Nucleus accumbens (tissue), 56 donors: Measurements from ENCODE around the gene BEAN1.

Experiments used
- DNase-seq, 56 donors: peaks; one replicate each; lab custom pipeline; 2025; lab: John Stamatoyannopoulos, UW

Gene BEAN1

DNA sequence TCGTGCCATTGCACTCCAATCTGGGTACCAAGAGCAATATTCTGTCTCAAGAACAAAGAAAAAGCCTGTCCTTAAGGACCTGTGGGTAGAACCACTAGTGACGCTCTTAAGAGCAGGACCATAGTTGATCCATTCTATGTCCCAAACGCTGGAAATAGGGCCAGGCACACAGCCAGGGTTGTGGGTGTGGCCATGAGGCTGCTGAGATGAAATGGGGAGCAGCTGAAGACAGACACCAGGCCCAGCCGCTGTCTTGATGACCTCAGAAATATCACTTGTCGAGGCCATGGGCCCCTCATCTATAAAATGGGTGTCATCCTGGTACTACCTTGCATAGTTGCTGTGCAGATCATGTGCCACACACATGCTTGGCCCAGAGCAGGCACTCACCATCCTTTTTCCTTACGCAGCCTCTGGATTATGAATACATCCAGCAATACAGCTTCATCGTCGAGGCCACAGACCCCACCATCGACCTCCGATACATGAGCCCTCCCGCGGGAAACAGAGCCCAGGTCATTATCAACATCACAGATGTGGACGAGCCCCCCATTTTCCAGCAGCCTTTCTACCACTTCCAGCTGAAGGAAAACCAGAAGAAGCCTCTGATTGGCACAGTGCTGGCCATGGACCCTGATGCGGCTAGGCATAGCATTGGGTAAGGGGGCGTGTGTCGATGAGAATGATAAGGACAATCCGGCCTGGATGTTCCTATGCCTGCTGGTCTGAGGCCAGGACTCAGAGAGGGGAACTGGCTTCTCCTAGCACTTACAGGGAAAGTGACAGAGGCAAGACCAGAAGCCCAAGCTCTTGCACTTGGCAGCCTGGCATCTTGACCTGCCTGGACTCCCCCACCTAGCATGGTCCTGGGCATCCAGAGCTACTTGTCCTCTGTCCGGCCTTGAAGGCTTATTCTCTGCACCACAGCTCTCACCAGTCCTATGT is 35.1 kb upstream of the BEAN1 start:
- DNase-seq: no peak

DNA sequence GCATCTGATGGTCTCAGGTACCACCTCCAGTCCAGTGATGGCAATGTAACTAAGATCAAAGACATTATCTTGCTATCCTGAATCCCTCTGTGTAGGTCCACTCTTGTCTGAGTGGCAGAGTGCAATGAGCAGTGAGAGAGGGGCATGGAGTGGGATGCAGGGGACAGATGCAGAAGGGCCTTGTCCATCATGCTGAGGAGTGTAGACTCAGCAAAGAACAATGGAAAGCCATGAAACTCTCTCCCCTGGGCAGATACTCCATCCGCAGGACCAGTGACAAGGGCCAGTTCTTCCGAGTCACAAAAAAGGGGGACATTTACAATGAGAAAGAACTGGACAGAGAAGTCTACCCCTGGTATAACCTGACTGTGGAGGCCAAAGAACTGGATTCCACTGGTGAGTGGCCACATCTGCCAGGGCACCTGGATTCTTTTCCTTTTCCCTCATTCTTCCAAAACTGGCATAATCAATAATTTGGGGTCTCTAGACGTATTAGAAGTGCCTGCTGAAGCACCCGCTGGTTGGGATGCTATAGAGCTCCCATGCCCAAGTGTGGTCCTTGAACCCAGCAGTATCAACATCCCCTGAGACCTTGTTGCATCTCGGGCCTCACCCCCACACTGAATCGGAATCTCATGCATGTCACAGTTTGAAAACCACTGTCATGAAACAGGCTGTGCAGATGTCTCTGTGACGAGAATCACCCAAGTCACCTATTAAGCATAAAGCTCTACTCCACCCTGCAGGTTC is 31.1 kb upstream of the BEAN1 start:
- DNase-seq: no peak

DNA sequence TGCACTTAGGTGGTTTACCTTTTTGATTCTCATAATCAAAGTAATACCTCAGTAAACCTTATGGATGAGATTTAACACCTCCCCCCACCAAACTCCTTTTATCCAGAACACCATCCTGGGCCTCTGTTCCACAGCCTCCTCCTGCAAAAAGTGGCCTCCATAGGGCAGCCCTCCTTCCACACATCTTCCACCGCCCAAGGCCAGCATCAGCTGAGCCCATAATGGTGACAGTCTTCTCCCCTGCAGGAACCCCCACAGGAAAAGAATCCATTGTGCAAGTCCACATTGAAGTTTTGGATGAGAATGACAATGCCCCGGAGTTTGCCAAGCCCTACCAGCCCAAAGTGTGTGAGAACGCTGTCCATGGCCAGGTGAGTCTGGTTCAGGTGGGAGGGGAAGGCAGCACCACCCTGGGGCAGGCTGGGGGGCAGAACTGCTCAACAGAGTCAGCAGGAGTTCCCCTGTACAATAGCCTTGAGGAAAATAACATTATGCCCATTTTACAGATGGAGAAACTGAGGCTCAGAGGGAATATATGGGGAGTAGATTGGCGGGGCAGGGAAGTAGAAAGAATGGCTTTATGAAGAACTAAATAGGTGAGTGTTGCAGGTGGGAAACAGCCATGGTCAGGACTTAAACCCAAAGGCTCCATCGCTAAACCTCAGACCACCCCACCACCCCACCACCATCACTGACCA is 29.2 kb upstream of the BEAN1 start:
- no peak for DNase-seq

- DNase-seq: no peak
Measured at GRCh38 chr16:66399031-66399430, 28.1 kb upstream of the BEAN1 start.

DNA sequence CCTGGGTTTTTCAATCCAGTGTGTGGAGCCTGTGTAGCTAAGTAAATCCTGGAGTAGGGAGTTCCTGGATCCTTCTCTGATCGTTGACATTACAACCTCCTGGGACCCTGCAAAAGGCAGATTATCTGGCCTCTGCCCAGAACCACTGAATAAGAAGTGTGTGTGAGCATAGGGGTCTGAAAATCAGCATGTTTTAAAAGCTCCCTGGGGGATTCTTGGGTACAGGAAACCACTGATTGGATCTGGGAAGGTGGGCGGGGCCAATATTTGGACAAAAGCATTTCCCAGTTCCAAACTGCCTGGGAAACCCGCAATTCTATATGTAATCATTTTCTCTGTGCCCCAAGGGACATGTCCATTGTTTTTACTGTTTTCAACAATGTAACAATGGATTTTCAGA is 27.2 kb upstream of the BEAN1 start:
- no peak for DNase-seq

- DNase-seq: no peak
Measured at GRCh38 chr16:66400503-66401380, 26.4 kb upstream of the BEAN1 start.

- DNase-seq: no peak
Measured at GRCh38 chr16:66401610-66402009, 25.5 kb upstream of the BEAN1 start.

DNA sequence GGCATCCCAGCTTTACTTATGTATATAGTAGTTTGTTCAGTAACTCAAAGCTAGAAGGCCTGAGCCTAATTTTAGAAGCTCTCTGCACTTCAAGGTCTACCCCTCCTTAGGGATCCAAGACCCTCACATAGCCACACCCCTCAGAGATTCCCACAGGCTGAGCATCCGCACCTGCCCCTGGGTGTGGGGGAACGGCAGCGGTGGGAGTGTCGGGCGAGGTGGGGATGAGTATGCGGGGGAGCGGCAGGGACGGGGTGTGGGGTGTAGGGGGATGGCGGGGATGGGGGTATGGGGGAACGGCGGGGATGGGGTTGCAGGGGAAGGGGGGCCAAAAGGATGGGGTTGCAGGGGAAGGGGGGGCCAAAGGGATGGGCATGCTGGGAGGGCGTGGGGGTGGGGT is 24.9 kb upstream of the BEAN1 start:
- no peak for DNase-seq

DNA sequence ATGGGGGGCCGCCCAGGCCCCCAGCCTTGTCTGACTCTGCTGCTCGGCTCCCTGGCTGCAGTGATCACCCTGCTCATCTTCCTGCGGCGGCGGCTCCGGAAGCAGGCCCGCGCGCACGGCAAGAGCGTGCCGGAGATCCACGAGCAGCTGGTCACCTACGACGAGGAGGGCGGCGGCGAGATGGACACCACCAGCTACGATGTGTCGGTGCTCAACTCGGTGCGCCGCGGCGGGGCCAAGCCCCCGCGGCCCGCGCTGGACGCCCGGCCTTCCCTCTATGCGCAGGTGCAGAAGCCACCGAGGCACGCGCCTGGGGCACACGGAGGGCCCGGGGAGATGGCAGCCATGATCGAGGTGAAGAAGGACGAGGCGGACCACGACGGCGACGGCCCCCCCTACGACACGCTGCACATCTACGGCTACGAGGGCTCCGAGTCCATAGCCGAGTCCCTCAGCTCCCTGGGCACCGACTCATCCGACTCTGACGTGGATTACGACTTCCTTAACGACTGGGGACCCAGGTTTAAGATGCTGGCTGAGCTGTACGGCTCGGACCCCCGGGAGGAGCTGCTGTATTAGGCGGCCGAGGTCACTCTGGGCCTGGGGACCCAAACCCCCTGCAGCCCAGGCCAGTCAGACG is 24.4 kb upstream of the BEAN1 start:
- DNase-seq: no peak

DNA sequence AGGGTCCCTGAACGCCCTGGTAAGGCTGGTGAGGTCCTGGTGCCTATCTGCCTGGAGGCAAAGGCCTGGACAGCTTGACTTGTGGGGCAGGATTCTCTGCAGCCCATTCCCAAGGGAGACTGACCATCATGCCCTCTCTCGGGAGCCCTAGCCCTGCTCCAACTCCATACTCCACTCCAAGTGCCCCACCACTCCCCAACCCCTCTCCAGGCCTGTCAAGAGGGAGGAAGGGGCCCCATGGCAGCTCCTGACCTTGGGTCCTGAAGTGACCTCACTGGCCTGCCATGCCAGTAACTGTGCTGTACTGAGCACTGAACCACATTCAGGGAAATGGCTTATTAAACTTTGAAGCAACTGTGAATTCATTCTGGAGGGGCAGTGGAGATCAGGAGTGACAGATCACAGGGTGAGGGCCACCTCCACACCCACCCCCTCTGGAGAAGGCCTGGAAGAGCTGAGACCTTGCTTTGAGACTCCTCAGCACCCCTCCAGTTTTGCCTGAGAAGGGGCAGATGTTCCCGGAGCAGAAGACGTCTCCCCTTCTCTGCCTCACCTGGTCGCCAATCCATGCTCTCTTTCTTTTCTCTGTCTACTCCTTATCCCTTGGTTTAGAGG is 23.5 kb upstream of the BEAN1 start:
- no peak for DNase-seq

GRCh38 chr16:66405057-66405783 is 21.9 kb upstream of the BEAN1 start:
- no peak for DNase-seq

GRCh38 chr16:66406534-66407221 is 20.4 kb upstream of the BEAN1 start:
- DNase-seq: peak in 54 of 56 donors; percentile 9 to 93 (median 68)

GRCh38 chr16:66408163-66409048 is 18.7 kb upstream of the BEAN1 start:
- peak in 9 of 56 donors; percentile 8 to 32 (median 20) for DNase-seq

DNA sequence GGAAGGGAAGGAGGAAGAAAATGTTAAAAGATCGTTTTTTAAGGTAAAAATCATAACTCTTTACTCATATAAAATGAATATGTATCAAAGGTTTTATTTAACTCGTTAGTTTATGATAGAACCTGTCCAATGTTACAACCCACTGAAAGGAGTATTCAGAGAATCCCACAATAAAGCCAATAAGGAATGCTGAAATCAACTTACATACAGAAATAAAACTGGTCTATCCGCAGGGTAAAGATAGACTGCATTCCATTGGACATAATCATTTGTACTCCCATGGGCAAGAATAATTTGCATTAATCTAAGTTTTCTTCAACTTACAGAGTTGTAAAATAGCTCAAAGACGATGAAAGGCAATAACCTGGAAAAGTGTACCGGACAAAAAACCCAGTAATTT is 17.9 kb upstream of the BEAN1 start:
- no peak for DNase-seq

DNA sequence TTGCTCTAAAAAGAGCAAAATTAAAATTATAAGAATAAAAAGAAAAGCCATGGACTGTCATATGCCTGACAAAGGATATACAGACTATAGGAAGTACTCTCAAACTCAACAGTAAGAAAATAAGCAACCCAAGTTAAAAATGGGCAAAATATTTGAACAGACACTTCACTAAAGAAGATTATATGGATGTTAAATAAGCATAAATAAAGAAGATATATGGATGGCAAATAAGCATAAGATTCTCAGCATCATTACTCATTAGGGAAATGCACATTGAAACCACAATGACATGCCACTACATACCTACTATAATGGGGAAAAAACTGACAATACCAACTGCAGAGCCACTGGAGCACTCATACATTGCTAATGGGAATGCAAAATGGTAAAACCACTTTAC is 14.9 kb upstream of the BEAN1 start:
- no peak for DNase-seq

- no peak for DNase-seq
Measured at GRCh38 chr16:66414891-66415290, 12.2 kb upstream of the BEAN1 start.

DNA sequence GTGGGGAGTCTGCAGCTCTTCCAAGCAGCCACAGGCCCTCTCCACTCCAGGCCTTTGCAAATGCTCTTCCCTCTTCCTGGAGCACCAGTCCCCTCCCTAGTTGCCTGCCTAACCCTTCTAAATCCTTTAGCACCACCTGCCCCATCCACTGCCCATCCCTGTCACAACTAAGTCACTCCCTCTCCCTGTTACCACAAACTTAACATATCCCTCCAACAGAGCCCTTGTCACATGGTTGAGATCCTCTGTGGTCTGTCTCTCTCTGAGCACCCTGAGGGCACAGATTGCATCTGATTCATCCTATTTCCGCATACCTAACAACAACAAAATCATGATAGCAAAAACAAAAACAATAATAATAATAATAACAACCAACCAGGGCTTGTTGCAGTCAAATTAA is 11.0 kb upstream of the BEAN1 start:
- no peak for DNase-seq
